ENCODE results near the gene TMEM266.
A peak's percentile ranks its signal among the peaks of the same experiment; 100 is the strongest.

The TMEM266 gene

DNA sequence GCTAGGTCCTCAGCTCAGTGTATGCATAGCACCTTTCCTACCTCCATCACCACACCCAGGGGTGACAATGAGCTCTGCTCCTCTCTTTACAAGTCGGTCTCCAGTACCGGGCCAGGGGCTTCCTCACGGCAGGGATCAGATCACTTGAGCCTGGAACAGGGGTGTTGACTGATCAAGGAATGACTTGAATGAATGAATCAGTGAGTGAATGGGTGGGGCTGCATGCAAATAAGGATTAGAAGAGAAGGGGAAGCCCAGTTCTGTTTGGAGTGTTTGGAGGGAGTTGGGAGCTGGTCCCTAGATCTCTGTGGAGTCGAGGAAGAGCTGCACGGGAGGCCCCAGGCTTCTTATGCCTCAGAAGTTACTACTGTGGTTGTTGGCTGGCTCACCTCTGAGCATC lies 87.0 kb downstream of the TMEM266 start (continued):
- TF ChIP-seq ZNF664 (tag by site-specific recombination; IDR thresholded peaks at IDR 0.05), result no peak

DNA sequence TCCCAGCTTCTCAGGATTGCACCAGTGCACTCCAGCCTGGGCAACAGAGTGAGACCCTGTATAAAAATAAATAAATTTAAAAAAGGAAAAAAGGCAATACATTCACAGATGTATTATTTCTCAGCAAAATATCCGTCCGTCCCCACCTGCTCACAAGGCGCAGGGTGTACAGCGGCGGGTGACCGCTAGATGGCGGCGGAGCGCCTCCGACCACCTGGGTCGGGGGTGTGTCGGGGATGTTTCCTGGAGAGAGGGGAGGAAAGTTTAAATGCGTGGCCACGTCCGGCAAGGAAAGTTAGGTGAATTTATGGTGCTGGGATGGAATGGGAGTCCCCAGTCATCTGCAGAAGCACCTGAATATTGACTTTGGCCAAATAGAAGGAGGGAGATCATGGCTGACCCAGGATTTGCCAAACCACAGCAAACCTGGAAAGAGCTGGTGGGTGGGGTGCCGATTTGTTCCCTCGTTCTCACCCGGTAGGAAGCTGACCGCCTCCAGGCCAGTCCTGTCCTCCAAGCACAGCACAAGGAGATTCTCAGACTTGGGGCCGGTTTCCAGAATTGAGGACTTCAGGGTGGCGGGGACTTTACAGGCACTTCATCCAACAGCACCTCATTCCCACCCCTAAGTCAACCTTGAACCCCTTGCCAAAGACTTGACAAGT lies 88.3 kb downstream of the TMEM266 start:
- H3K36me3 ChIP-seq (ENCODE audit: control insufficient read depth in 2 of 2, insufficient read depth in 1 of 2, low read length in 2 of 2), result no peaks in the 10 kb centered on the region
- no peak overlapping the region for H3K27ac ChIP-seq (ENCODE audit: extremely low read depth, low read depth, low read length)
- POLR2A ChIA-PET, result no interaction called here
- peak; percentile 60 for TF ChIP-seq ZNF654 (tag by site-specific recombination; IDR thresholded peaks at IDR 0.05; ENCODE audit: low read depth)
- TF ChIP-seq ZNF837 (tag by site-specific recombination; IDR thresholded peaks at IDR 0.05), result no peak
- no peak for TF ChIP-seq MYNN (tag by site-specific recombination; IDR thresholded peaks at IDR 0.05; ENCODE audit: borderline replicate concordance)
- TF ChIP-seq, protein P1, sequence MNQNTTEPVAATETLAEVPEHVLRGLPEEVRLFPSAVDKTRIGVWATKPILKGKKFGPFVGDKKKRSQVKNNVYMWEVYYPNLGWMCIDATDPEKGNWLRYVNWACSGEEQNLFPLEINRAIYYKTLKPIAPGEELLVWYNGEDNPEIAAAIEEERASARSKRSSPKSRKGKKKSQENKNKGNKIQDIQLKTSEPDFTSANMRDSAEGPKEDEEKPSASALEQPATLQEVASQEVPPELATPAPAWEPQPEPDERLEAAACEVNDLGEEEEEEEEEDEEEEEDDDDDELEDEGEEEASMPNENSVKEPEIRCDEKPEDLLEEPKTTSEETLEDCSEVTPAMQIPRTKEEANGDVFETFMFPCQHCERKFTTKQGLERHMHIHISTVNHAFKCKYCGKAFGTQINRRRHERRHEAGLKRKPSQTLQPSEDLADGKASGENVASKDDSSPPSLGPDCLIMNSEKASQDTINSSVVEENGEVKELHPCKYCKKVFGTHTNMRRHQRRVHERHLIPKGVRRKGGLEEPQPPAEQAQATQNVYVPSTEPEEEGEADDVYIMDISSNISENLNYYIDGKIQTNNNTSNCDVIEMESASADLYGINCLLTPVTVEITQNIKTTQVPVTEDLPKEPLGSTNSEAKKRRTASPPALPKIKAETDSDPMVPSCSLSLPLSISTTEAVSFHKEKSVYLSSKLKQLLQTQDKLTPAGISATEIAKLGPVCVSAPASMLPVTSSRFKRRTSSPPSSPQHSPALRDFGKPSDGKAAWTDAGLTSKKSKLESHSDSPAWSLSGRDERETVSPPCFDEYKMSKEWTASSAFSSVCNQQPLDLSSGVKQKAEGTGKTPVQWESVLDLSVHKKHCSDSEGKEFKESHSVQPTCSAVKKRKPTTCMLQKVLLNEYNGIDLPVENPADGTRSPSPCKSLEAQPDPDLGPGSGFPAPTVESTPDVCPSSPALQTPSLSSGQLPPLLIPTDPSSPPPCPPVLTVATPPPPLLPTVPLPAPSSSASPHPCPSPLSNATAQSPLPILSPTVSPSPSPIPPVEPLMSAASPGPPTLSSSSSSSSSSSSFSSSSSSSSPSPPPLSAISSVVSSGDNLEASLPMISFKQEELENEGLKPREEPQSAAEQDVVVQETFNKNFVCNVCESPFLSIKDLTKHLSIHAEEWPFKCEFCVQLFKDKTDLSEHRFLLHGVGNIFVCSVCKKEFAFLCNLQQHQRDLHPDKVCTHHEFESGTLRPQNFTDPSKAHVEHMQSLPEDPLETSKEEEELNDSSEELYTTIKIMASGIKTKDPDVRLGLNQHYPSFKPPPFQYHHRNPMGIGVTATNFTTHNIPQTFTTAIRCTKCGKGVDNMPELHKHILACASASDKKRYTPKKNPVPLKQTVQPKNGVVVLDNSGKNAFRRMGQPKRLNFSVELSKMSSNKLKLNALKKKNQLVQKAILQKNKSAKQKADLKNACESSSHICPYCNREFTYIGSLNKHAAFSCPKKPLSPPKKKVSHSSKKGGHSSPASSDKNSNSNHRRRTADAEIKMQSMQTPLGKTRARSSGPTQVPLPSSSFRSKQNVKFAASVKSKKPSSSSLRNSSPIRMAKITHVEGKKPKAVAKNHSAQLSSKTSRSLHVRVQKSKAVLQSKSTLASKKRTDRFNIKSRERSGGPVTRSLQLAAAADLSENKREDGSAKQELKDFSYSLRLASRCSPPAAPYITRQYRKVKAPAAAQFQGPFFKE (tag by site-specific recombination; IDR thresholded peaks at IDR 0.05; ENCODE audit: borderline replicate concordance), result no peak
- no peak for TF ChIP-seq GLI2 (tag by site-specific recombination; IDR thresholded peaks at IDR 0.05; ENCODE audit: borderline replicate concordance, low read depth)
- peak; percentile 45 for TF ChIP-seq EGR2 (tag by site-specific recombination; IDR thresholded peaks at IDR 0.05; ENCODE audit: low read depth)
- TF ChIP-seq ZNF785 (tag by site-specific recombination; IDR thresholded peaks at IDR 0.05), result no peak
- no peak for TF ChIP-seq ZNF585B (tag by site-specific recombination; IDR thresholded peaks at IDR 0.05)
- TF ChIP-seq, protein P2, sequence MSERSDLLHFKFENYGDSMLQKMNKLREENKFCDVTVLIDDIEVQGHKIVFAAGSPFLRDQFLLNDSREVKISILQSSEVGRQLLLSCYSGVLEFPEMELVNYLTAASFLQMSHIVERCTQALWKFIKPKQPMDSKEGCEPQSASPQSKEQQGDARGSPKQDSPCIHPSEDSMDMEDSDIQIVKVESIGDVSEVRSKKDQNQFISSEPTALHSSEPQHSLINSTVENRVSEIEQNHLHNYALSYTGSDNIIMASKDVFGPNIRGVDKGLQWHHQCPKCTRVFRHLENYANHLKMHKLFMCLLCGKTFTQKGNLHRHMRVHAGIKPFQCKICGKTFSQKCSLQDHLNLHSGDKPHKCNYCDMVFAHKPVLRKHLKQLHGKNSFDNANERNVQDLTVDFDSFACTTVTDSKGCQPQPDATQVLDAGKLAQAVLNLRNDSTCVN (tag by site-specific recombination; optimal IDR thresholded peaks at IDR 0.05), result peak; percentile 20
- 0 out of 2 replicates have a peak, but pooled peaks have one; percentile 16 for TF ChIP-seq IKZF3 (tag by site-specific recombination; IDR thresholded peaks at IDR 0.05)
- TF ChIP-seq, protein P3, sequence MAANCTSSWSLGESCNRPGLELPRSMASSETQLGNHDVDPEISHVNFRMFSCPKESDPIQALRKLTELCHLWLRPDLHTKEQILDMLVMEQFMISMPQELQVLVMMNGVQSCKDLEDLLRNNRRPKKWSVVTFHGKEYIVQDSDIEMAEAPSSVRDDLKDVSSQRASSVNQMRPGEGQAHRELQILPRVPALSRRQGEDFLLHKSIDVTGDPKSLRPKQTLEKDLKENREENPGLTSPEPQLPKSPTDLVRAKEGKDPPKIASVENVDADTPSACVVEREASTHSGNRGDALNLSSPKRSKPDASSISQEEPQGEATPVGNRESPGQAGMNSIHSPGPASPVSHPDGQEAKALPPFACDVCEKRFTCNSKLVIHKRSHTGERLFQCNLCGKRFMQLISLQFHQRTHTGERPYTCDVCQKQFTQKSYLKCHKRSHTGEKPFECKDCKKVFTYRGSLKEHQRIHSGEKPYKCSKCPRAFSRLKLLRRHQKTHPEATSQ (tag by site-specific recombination; IDR thresholded peaks at IDR 0.05), result no peak
- no peak for TF ChIP-seq ZNF211 (tag by site-specific recombination; IDR thresholded peaks at IDR 0.05; ENCODE audit: low read depth)
- peak; percentile 49 for TF ChIP-seq ZFHX2 (tag by site-specific recombination; conservative IDR thresholded peaks at IDR 0.05)
- no peak for TF ChIP-seq ZNF529 (tag by site-specific recombination; IDR thresholded peaks at IDR 0.05; ENCODE audit: insufficient replicate concordance)
- TF ChIP-seq ZNF366 (tag by site-specific recombination; conservative IDR thresholded peaks at IDR 0.05), result peak; percentile 32; the same call in 1 of the 2 replicates
- TF ChIP-seq ZNF549 (tag by site-specific recombination; IDR thresholded peaks at IDR 0.05), result no peak
- no peak for TF ChIP-seq ZNF157 (tag by site-specific recombination; IDR thresholded peaks at IDR 0.05)
- TF ChIP-seq, protein P4, sequence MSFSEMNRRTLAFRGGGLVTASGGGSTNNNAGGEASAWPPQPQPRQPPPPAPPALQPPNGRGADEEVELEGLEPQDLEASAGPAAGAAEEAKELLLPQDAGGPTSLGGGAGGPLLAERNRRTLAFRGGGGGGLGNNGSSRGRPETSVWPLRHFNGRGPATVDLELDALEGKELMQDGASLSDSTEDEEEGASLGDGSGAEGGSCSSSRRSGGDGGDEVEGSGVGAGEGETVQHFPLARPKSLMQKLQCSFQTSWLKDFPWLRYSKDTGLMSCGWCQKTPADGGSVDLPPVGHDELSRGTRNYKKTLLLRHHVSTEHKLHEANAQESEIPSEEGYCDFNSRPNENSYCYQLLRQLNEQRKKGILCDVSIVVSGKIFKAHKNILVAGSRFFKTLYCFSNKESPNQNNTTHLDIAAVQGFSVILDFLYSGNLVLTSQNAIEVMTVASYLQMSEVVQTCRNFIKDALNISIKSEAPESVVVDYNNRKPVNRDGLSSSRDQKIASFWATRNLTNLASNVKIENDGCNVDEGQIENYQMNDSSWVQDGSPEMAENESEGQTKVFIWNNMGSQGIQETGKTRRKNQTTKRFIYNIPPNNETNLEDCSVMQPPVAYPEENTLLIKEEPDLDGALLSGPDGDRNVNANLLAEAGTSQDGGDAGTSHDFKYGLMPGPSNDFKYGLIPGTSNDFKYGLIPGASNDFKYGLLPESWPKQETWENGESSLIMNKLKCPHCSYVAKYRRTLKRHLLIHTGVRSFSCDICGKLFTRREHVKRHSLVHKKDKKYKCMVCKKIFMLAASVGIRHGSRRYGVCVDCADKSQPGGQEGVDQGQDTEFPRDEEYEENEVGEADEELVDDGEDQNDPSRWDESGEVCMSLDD (tag by site-specific recombination; IDR thresholded peaks at IDR 0.05), result no peak
- no peak for TF ChIP-seq ZNF311 (tag by site-specific recombination; IDR thresholded peaks at IDR 0.05; ENCODE audit: borderline replicate concordance)
- TF ChIP-seq ZNF24 (tag by site-specific recombination; IDR thresholded peaks at IDR 0.05), result no peak
- TF ChIP-seq ZNF791 (tag by site-specific recombination; IDR thresholded peaks at IDR 0.05), result no peak
- no peak for TF ChIP-seq ZNF510 (tag by site-specific recombination; IDR thresholded peaks at IDR 0.05; ENCODE audit: insufficient replicate concordance)
- no peak for TF ChIP-seq ZNF560 (tag by site-specific recombination; IDR thresholded peaks at IDR 0.05; ENCODE audit: borderline replicate concordance)
- TF ChIP-seq ZNF175 (tag by site-specific recombination; IDR thresholded peaks at IDR 0.05), result no peak
- no peak for TF ChIP-seq ZNF140 (tag by site-specific recombination; IDR thresholded peaks at IDR 0.05)

More for the DNA sequence above, 88.3 kb downstream of the TMEM266 start:
- H3K9me3 ChIP-seq (ENCODE audit: control insufficient read depth, insufficient read depth, low read depth, low read length), result no peaks in the 10 kb centered on the region
- H3K4me3 ChIP-seq (ENCODE audit: low read depth, low read length), result peak overlapping the region; percentile 3
- CTCF ChIA-PET, result interaction anchor here (0.5 to 6.6 kb wide), 52 partner anchors 9 to 1764 kb away, joined by 3 to 107 read pairs (median 3); partner anchors contain the start of genes NRG4 and TMEM266
- H3K4me1 ChIP-seq (ENCODE audit: control insufficient read depth, insufficient read depth, low read length), result peaks cover 3% of the 10 kb centered on the region; the same call in 1 of the 2 replicates
